Measurements from ENCODE around the gene GLS. TPM values are rescaled to one million over a fixed set of nuclear protein-coding genes. Genes with fewer than 3 reads are reported as not detected.
"Not testable (repeated sequence)": the region's sequence is repeated elsewhere in the genome, so short reads cannot be mapped to it uniquely, and the experiment has no call there.

The GLS gene
- total and polyA plus RNA-seq, 9 donors: 49.2 to 93.2 (median 61.4) TPM

DNA sequence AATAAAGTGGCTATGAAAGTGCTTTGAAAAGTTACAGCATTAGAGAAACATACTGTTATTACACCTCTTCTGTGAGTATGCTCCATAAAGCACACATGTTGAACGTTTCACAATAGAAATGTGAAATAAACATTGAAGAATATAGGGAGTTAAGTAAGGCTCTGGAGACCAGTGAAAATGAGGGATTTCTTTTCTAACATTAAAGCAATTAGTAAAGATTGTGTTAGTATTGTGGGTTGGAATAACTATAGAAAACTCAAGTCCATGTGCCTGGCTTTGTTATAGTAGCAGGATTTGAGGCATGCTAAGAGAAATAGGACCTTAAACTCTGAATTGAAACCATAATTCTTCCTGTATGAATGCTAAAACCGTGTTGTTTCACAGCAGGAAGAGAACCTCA, 63.1 kb downstream of the GLS start:
- Histone ChIP-seq H3K4me3 (ENCODE audit: low read length) (no peak overlapping the region), H3K9me3 (replicated peaks; ENCODE audit: control insufficient read depth, low read depth, low read length) (no peaks in the 10 kb centered on the region), H3K36me3 (ENCODE audit: control insufficient read depth, insufficient read depth, low read length) (no peaks in the 10 kb centered on the region), H3K4me1 (ENCODE audit: control insufficient read depth, insufficient read depth, low read length) (peaks cover 6% of the 10 kb centered on the region), H3K27ac (ENCODE audit: low read length) (no peak overlapping the region), H3K27me3 (ENCODE audit: control insufficient read depth, insufficient read depth, low read length) (no peaks in the 10 kb centered on the region)
- no peak for DNase-seq
- WGBS (ENCODE audit: insufficient coverage): no CpG with 5 or more reads among the region's 2 CpGs

DNA sequence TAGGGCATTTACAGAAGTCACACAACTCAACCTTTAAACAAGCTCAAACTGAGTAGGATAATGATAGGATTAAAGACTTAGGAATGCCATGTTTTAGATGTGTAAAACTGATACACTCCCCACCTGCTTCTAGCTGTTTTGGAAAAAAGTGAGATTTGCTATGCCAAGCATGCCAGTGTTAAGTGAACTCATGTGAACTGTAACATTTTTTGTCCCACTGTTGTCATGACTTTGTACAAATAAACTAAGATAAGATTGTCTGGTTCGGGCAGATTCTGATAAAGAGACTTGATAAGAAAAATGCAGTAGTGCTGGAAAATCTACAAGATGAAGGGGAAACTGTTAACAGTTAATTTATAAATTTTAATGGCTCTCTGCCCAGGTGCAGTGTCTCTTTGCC, 66.5 kb downstream of the GLS start:
- Histone ChIP-seq H3K9me3 (replicated peaks; ENCODE audit: control insufficient read depth, low read depth, low read length) (no peaks in the 10 kb centered on the region), H3K4me1 (ENCODE audit: control insufficient read depth, insufficient read depth, low read length) (peaks cover 8% of the 10 kb centered on the region), H3K4me3 (ENCODE audit: low read length) (no peak overlapping the region), H3K27me3 (ENCODE audit: control insufficient read depth, insufficient read depth, low read length) (no peaks in the 10 kb centered on the region), H3K27ac (ENCODE audit: low read length) (no peak overlapping the region), H3K36me3 (ENCODE audit: control insufficient read depth, insufficient read depth, low read length) (no peaks in the 10 kb centered on the region)
- no CpG with 5 or more reads among the region's 1 CpG for WGBS (ENCODE audit: insufficient coverage)
- DNase-seq: peak; percentile 39

- Histone ChIP-seq H3K9me3 (replicated peaks; ENCODE audit: control insufficient read depth, low read depth, low read length) (no peaks in the 10 kb centered on the region), H3K27ac (ENCODE audit: low read length) (peak overlapping the region; percentile 21), H3K36me3 (ENCODE audit: control insufficient read depth, insufficient read depth, low read length) (no peaks in the 10 kb centered on the region), H3K4me3 (ENCODE audit: low read length) (no peak overlapping the region), H3K27me3 (ENCODE audit: control insufficient read depth, insufficient read depth, low read length) (no peaks in the 10 kb centered on the region), H3K4me1 (ENCODE audit: control insufficient read depth, insufficient read depth, low read length) (peaks cover 8% of the 10 kb centered on the region)
- peak; percentile 54 for DNase-seq
- WGBS (ENCODE audit: insufficient coverage): no CpG with 5 or more reads among the region's 2 CpGs
Observed at GRCh38 chr2:190947711-190948251, 67.2 kb downstream of the GLS start.

GRCh38 chr2:190948671-190949070, 68.0 kb downstream of the GLS start:
- H3K4me3 ChIP-seq (ENCODE audit: low read length): no peak overlapping the region
- no peak overlapping the region for H3K27ac ChIP-seq (ENCODE audit: low read length)
- no peaks in the 10 kb centered on the region for H3K27me3 ChIP-seq (ENCODE audit: control insufficient read depth, insufficient read depth, low read length)
- peaks cover 8% of the 10 kb centered on the region for H3K4me1 ChIP-seq (ENCODE audit: control insufficient read depth, insufficient read depth, low read length)
- H3K9me3 ChIP-seq (replicated peaks; ENCODE audit: control insufficient read depth, low read depth, low read length): no peaks in the 10 kb centered on the region
- WGBS (ENCODE audit: insufficient coverage): 83% methylated on average over 2 of the region's 2 CpGs
- H3K36me3 ChIP-seq (ENCODE audit: control insufficient read depth, insufficient read depth, low read length): no peaks in the 10 kb centered on the region
- DNase-seq: no peak

DNA sequence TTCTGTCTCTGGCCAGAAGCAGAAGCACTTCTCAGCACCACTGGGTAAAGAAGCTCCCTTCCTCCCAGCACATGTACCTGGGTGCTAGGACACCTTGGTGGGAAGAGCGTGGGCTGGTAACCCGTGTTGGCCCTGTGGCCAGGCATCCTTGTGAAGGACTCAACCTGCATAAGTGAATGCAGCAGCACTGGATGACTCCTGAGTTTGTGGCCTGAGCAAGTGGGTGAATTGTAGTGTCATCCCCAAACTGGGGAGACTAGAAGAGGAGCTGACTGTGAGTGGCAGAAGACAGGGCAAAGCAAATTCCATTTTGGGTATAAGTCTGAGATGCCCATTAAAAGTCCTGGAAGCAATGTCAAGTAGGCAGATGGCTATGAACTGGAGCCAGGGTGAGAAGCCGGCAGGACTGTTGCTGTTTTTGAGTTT, 70.0 kb downstream of the GLS start:
- H3K4me1 ChIP-seq (ENCODE audit: control insufficient read depth, insufficient read depth, low read length): peaks cover 8% of the 10 kb centered on the region
- H3K4me3 ChIP-seq (ENCODE audit: low read length): no peak overlapping the region
- WGBS (ENCODE audit: insufficient coverage): 83% methylated on average over 2 of the region's 3 CpGs
- H3K9me3 ChIP-seq (replicated peaks; ENCODE audit: control insufficient read depth, low read depth, low read length): no peaks in the 10 kb centered on the region
- no peaks in the 10 kb centered on the region for H3K27me3 ChIP-seq (ENCODE audit: control insufficient read depth, insufficient read depth, low read length)
- no peaks in the 10 kb centered on the region for H3K36me3 ChIP-seq (ENCODE audit: control insufficient read depth, insufficient read depth, low read length)
- H3K27ac ChIP-seq (ENCODE audit: low read length): no peak overlapping the region
- no peak for DNase-seq

DNA sequence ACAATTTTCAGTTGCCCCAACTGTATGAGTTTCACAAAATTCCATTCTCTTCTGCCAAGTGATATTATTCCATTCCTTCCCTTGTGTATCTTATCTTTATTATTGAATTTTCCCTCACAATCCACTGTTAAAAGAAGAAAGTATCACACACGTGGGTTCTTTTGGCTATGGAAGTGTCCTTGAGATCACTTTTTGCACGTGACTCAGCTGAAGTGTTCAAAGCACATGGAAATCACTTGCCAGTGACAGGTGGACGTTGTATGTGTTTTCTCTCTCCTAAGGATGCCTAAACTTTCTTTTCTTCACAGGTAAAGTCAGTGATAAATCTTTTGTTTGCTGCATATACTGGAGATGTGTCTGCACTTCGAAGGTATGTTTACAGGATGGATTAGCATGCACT, 72.6 kb downstream of the GLS start:
- Histone ChIP-seq H3K36me3 (ENCODE audit: control insufficient read depth, insufficient read depth, low read length) (no peaks in the 10 kb centered on the region), H3K27ac (ENCODE audit: low read length) (no peak overlapping the region), H3K9me3 (replicated peaks; ENCODE audit: control insufficient read depth, low read depth, low read length) (peaks cover 5% of the 10 kb centered on the region), H3K4me1 (ENCODE audit: control insufficient read depth, insufficient read depth, low read length) (peaks cover 2% of the 10 kb centered on the region), H3K4me3 (ENCODE audit: low read length) (no peak overlapping the region), H3K27me3 (ENCODE audit: control insufficient read depth, insufficient read depth, low read length) (no peaks in the 10 kb centered on the region)
- DNase-seq: no peak
- 80% methylated on average over 1 of the region's 4 CpGs for WGBS (ENCODE audit: insufficient coverage)

- Histone ChIP-seq H3K27ac (ENCODE audit: low read length) (no peak overlapping the region), H3K36me3 (ENCODE audit: control insufficient read depth, insufficient read depth, low read length) (peaks cover 21% of the 10 kb centered on the region), H3K27me3 (ENCODE audit: control insufficient read depth, insufficient read depth, low read length) (no peaks in the 10 kb centered on the region), H3K4me3 (ENCODE audit: low read length) (no peak overlapping the region), H3K4me1 (ENCODE audit: control insufficient read depth, insufficient read depth, low read length) (no peaks in the 10 kb centered on the region), H3K9me3 (replicated peaks; ENCODE audit: control insufficient read depth, low read depth, low read length) (peaks cover 5% of the 10 kb centered on the region)
- 86% methylated on average over 1 of the region's 5 CpGs for WGBS (ENCODE audit: insufficient coverage)
- no peak for DNase-seq
Observed at GRCh38 chr2:190959911-190960788, 79.5 kb downstream of the GLS start.

- H3K9me3 ChIP-seq (replicated peaks; ENCODE audit: control insufficient read depth, low read depth, low read length); H3K4me1 ChIP-seq (ENCODE audit: control insufficient read depth, insufficient read depth, low read length); DNase-seq; H3K27ac ChIP-seq (ENCODE audit: low read length); H3K27me3 ChIP-seq (ENCODE audit: control insufficient read depth, insufficient read depth, low read length); H3K4me3 ChIP-seq (ENCODE audit: low read length): not testable (repeated sequence)
- WGBS (ENCODE audit: insufficient coverage): 83% methylated on average over 1 of the region's 5 CpGs
- peaks cover 30% of the 10 kb centered on the region for H3K36me3 ChIP-seq (ENCODE audit: control insufficient read depth, insufficient read depth, low read length)
Observed at GRCh38 chr2:190961117-190961516, 80.5 kb downstream of the GLS start.

DNA sequence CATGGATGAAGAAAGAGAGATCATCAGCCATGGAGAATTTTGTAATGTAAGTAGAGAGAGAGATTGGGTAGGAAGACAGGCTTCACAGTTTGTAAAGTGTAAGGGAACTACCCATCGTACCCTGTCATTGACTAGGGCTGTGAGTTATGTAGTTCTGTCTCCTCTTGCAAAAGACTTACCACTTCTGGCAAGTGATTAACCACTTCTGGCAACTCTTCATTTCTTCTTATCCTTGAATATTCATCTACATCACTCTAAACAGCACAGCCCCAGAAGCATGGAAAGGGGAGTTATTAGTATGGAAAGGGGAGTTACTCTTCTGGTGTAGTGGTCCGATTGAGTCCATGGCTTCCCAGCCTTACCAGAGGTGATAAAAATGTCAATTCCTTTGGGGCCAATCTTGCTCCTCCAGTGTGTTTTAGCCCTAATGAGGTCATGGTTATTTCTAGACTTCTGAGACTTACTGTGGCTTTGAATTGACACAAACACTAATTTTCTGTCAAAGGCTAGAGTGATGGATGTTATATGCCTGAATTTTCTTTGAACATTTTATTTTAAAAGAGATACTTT, 81.4 kb downstream of the GLS start:
- Histone ChIP-seq H3K4me1 (ENCODE audit: control insufficient read depth, insufficient read depth, low read length) (no peaks in the 10 kb centered on the region), H3K36me3 (ENCODE audit: control insufficient read depth, insufficient read depth, low read length) (peaks cover 36% of the 10 kb centered on the region), H3K27me3 (ENCODE audit: control insufficient read depth, insufficient read depth, low read length) (no peaks in the 10 kb centered on the region), H3K27ac (ENCODE audit: low read length) (no peak overlapping the region), H3K4me3 (ENCODE audit: low read length) (no peak overlapping the region), H3K9me3 (replicated peaks; ENCODE audit: control insufficient read depth, low read depth, low read length) (no peaks in the 10 kb centered on the region)
- 67% methylated on average over 1 of the region's 2 CpGs for WGBS (ENCODE audit: insufficient coverage)
- no peak for DNase-seq

DNA sequence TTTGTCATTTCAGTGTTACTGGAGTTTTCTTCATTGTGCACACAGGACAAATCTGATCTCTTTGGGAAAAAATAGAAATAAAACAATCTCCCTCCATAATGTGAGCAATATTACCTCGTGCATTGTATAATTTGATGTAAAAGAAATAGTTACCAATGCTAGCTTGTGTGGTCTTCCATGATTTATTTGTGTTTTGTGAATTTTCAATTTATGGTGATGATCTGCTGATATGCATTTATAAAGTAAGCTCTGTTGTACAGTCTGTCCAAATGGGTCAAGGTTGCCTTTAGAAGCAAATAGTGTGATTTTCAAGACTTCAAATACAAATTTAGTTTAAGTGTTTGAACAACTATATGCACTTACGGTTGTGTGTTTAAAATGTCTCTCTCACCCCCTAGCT, 82.5 kb downstream of the GLS start:
- DNase-seq: no peak
- Histone ChIP-seq H3K9me3 (replicated peaks; ENCODE audit: control insufficient read depth, low read depth, low read length) (no peaks in the 10 kb centered on the region), H3K36me3 (ENCODE audit: control insufficient read depth, insufficient read depth, low read length) (peaks cover 36% of the 10 kb centered on the region), H3K27ac (ENCODE audit: low read length) (no peak overlapping the region), H3K27me3 (ENCODE audit: control insufficient read depth, insufficient read depth, low read length) (no peaks in the 10 kb centered on the region), H3K4me1 (ENCODE audit: control insufficient read depth, insufficient read depth, low read length) (no peaks in the 10 kb centered on the region), H3K4me3 (ENCODE audit: low read length) (no peak overlapping the region)
- no CpG with 5 or more reads among the region's 2 CpGs for WGBS (ENCODE audit: insufficient coverage)
